H9 (cell line): Measurements from ENCODE around the gene NBEAL2. TPM values are rescaled to one million over a fixed set of nuclear protein-coding genes. Genes with fewer than 3 reads are reported as not detected.

Experiments used
- DNase-seq: peaks from one replicate; pipeline ENCODE4 v3.0.0-alpha.2; 2017
- H2AFZ ChIP-seq: one replicate; pipeline ENCODE4 v1.6.1; 2013; ENCODE audit warnings: mild to moderate bottlenecking, low read length, control low read depth, moderate library complexity
- H2AK5ac ChIP-seq: 2 replicates; pipeline ENCODE4 v1.6.1; 2013; ENCODE audit warnings: low read length, control low read depth, mixed read lengths; ENCODE audit not compliant: insufficient read length
- H2BK120ac ChIP-seq: one replicate; pipeline ENCODE4 v1.6.1; 2013; ENCODE audit warnings: low read depth, mild to moderate bottlenecking, low read length, control low read depth, inconsistent platforms; ENCODE audit not compliant: poor library complexity, severe bottlenecking
- H2BK12ac ChIP-seq: 2 replicates; pipeline ENCODE4 v1.6.1; 2013; ENCODE audit warnings: low read length, control low read depth, mixed read lengths, low read depth; ENCODE audit not compliant: insufficient read length
- H2BK15ac ChIP-seq: 2 replicates; pipeline ENCODE4 v1.6.1; 2013; ENCODE audit warnings: low read depth, low read length, control low read depth
- H2BK20ac ChIP-seq: one replicate; pipeline ENCODE4 v1.6.1; 2013; ENCODE audit warnings: low read depth, mild to moderate bottlenecking, low read length, control low read depth, inconsistent platforms; ENCODE audit not compliant: poor library complexity, severe bottlenecking
- H2BK5ac ChIP-seq: 2 replicates; pipeline ENCODE4 v1.6.1; 2013; ENCODE audit warnings: low read length, control low read depth, mixed read lengths; ENCODE audit not compliant: insufficient read length
- H3K14ac ChIP-seq: 2 replicates; pipeline ENCODE4 v1.6.1; 2013; ENCODE audit warnings: low read length, control low read depth; ENCODE audit not compliant: insufficient read depth
- H3K18ac ChIP-seq: 2 replicates; pipeline ENCODE4 v1.6.1; 2013; ENCODE audit warnings: low read depth, mild to moderate bottlenecking, mixed read lengths, low read length, control low read depth; ENCODE audit not compliant: insufficient read length
- H3K23ac ChIP-seq: 2 replicates; pipeline ENCODE4 v1.6.1; 2013; ENCODE audit warnings: low read length, control low read depth, mixed read lengths, low read depth; ENCODE audit not compliant: insufficient read length
- H3K23me2 ChIP-seq: 2 replicates; pipeline ENCODE4 v1.6.1; 2013; ENCODE audit warnings: low read depth, mild to moderate bottlenecking, mixed read lengths, low read length, control low read depth; ENCODE audit not compliant: insufficient read length, poor library complexity, severe bottlenecking
- H3K27ac ChIP-seq: 2 replicates; pipeline ENCODE4 v1.5.1; 2013; ENCODE audit warnings: low read length, control low read depth, mixed read lengths, low read depth; ENCODE audit not compliant: insufficient read length
- H3K27me3 ChIP-seq: 2 replicates; pipeline ENCODE4 v1.6.1; 2013; ENCODE audit warnings: low read length, control low read depth, inconsistent platforms; ENCODE audit not compliant: insufficient read depth
- H3K4ac ChIP-seq: 2 replicates; pipeline ENCODE4 v1.6.1; 2013; ENCODE audit warnings: low read depth, mild to moderate bottlenecking, control low read depth, inconsistent platforms, low read length, moderate library complexity
- H3K4me1 ChIP-seq: 2 replicates; pipeline ENCODE4 v1.6.1; 2013; ENCODE audit warnings: low read length, control low read depth, inconsistent platforms; ENCODE audit not compliant: insufficient read depth
- H3K4me2 ChIP-seq: 2 replicates; pipeline ENCODE4 v1.6.1; 2013; ENCODE audit warnings: low read length, control low read depth, mixed read lengths; ENCODE audit not compliant: insufficient read length, insufficient read depth
- H3K56ac ChIP-seq: 2 replicates; pipeline ENCODE4 v1.6.1; 2013; ENCODE audit warnings: low read depth, mild to moderate bottlenecking, mixed read lengths, low read length, control low read depth; ENCODE audit not compliant: insufficient read length
- H3K79me1 ChIP-seq: 2 replicates; pipeline ENCODE4 v1.6.1; 2013; ENCODE audit warnings: low read depth, mild to moderate bottlenecking, moderate library complexity, low read length, control low read depth, inconsistent platforms; ENCODE audit not compliant: insufficient read depth, poor library complexity, severe bottlenecking
- H3K79me2 ChIP-seq: 2 replicates; pipeline ENCODE4 v1.6.1; 2013; ENCODE audit warnings: low read length, control low read depth, inconsistent platforms; ENCODE audit not compliant: insufficient read depth
- H3K9ac ChIP-seq: 2 replicates; pipeline ENCODE4 v1.6.1; 2013; ENCODE audit warnings: low read length, control low read depth, mixed read lengths; ENCODE audit not compliant: insufficient read length; ENCODE audit errors: extremely low read depth
- H3K9me3 ChIP-seq: one replicate; pipeline ENCODE4 v1.6.1; 2013; ENCODE audit warnings: low read depth, low read length, inconsistent platforms; ENCODE audit not compliant: control insufficient read depth
- H3T11ph ChIP-seq: one replicate; pipeline ENCODE4 v1.6.1; 2013; ENCODE audit warnings: mild to moderate bottlenecking, low read length, control low read depth, inconsistent platforms
- H4K20me1 ChIP-seq: one replicate; pipeline ENCODE4 v1.6.1; 2013; ENCODE audit not compliant: control insufficient read depth, insufficient read length, insufficient read depth
- H4K5ac ChIP-seq: 2 replicates; pipeline ENCODE4 v1.6.1; 2013; ENCODE audit warnings: low read depth, mild to moderate bottlenecking, mixed read lengths, low read length, control low read depth; ENCODE audit not compliant: insufficient read length
- H4K8ac ChIP-seq: replicated peaks from 2 replicates; pipeline ENCODE4 v1.6.1; 2013; ENCODE audit warnings: low read length, control low read depth, mixed read lengths, low read depth; ENCODE audit not compliant: insufficient read length
- H4K91ac ChIP-seq: 2 replicates; pipeline ENCODE4 v1.6.1; 2013; ENCODE audit warnings: low read depth, mild to moderate bottlenecking, moderate library complexity, mixed read lengths, low read length, control low read depth; ENCODE audit not compliant: insufficient read length
- H3K27ac Mint-ChIP-seq, 3 experiments: 2 replicates in 2 of 3; 3 replicates in 1 of 3; pipeline ENCODE4 v1.8.0; 2020 to 2021; ENCODE audit warnings: mixed read lengths in 3 of 3, mild to moderate bottlenecking in 1 of 3, moderate library complexity in 1 of 3
- H3K27me3 Mint-ChIP-seq: 2 replicates; pipeline ENCODE4 v1.8.0; 2021; ENCODE audit warnings: low read depth, mild to moderate bottlenecking, moderate library complexity, mixed read lengths
- H3K36me3 Mint-ChIP-seq, 3 experiments: 2 replicates in 2 of 3; 3 replicates in 1 of 3; pipeline ENCODE4 v1.8.0; 2020 to 2021; ENCODE audit warnings: low read depth in 3 of 3, mixed read lengths in 3 of 3; ENCODE audit not compliant: insufficient read depth in 1 of 3
- H3K4me1 Mint-ChIP-seq, 2 experiments: 2 replicates each; pipeline ENCODE4 v1.8.0; 2020; ENCODE audit warnings: mixed read lengths in 2 of 2
- H3K4me3 Mint-ChIP-seq, 2 experiments: 2 replicates in 1 of 2; 3 replicates in 1 of 2; pipeline ENCODE4 v1.8.0; 2020 to 2021; ENCODE audit warnings: mild to moderate bottlenecking in 2 of 2, mixed read lengths in 2 of 2, moderate library complexity in 1 of 2
- H3K9me3 Mint-ChIP-seq, 2 experiments: 2 replicates in 1 of 2; 3 replicates in 1 of 2; pipeline ENCODE4 v1.8.0; 2020; ENCODE audit warnings: mild to moderate bottlenecking in 2 of 2, mixed read lengths in 2 of 2, moderate library complexity in 1 of 2
- CTCF ChIP-seq: fragments of 200-600 bp; sonication (generic); conservative IDR thresholded peaks from 3 replicates; pipeline ENCODE4 v1.8.0; 2021; ENCODE audit warnings: antibody characterized with exemption, mild to moderate bottlenecking
- WGBS: extraction: QIAGEN DNeasy Blood & Tissue Kit; methylation state at CpG from one replicate; pipeline ENCODE4 v1.1.7; 2013; ENCODE audit warnings: missing lambda C conversion rate, low lambda C conversion rate, mixed read lengths; ENCODE audit not compliant: insufficient read length; ENCODE audit errors: extremely low coverage; 5-methylcytosine and 5-hydroxymethylcytosine counted together
- total RNA-seq: library from RNA; stranded (reverse); gene quantifications from 2 replicates; pipeline ENCODE4 v1.2.1, GENCODE V29; 2021

NBEAL2 gene
- total RNA-seq, 1 experiment from 2014 or later: 52.1 TPM

GRCh38 chr3:47010910-47011309 lies 31.4 kb downstream of the NBEAL2 start:
- H2AFZ ChIP-seq: no peak overlapping the region
- no peak overlapping the region for H3K9ac ChIP-seq
- H3K4ac ChIP-seq: no peak overlapping the region
- H4K20me1 ChIP-seq: no peaks in the 10 kb centered on the region
- TF ChIP-seq CTCF: no peak
- no peaks in the 10 kb centered on the region for H3K27me3 ChIP-seq
- peaks cover 16 to 18% of the 10 kb centered on the region in 2 experiments for H3K4me1 Mint-ChIP-seq
- no peaks in the 10 kb centered on the region for H3K79me2 ChIP-seq
- no peak for DNase-seq
- peaks cover 8 to 20% (median 11%) of the 10 kb centered on the region in 3 experiments; a peak in 5 of 7 replicates for H3K36me3 Mint-ChIP-seq
- no CpG with 5 or more reads among the region's 5 CpGs for WGBS
- no peak overlapping the region for H2BK5ac ChIP-seq
- no peaks in the 10 kb centered on the region for H3K9me3 ChIP-seq
- H3K18ac ChIP-seq: no peak overlapping the region
- H3K14ac ChIP-seq: no peak overlapping the region
- H3K9me3 Mint-ChIP-seq: no peaks in the 10 kb centered on the region
- no peak overlapping the region for H4K8ac ChIP-seq
- H3K4me3 Mint-ChIP-seq: no peak overlapping the region; a peak in 1 of 5 replicates
- H3K27me3 Mint-ChIP-seq: no peaks in the 10 kb centered on the region
- H4K5ac ChIP-seq: no peak overlapping the region
- H3K79me1 ChIP-seq: no peaks in the 10 kb centered on the region
- H3T11ph ChIP-seq: no peak overlapping the region
- no peak overlapping the region for H4K91ac ChIP-seq
- H2BK20ac ChIP-seq: no peak overlapping the region
- no peak overlapping the region for H3K4me2 ChIP-seq
- no peak overlapping the region; a peak in 1 of 7 replicates for H3K27ac Mint-ChIP-seq
- H3K23ac ChIP-seq: no peak overlapping the region
- H3K27ac ChIP-seq: no peak overlapping the region
- H3K4me1 ChIP-seq: no peaks in the 10 kb centered on the region
- peaks cover 4% of the 10 kb centered on the region for H3K23me2 ChIP-seq
- no peak overlapping the region for H2AK5ac ChIP-seq
- no peak overlapping the region for H2BK12ac ChIP-seq
- no peak overlapping the region for H3K56ac ChIP-seq
- no peak overlapping the region for H2BK15ac ChIP-seq
- no peak overlapping the region for H2BK120ac ChIP-seq
